H1 (cell line): Measurements from ENCODE around the gene CCDC182. TPM values are rescaled to one million over a fixed set of nuclear protein-coding genes. Genes with fewer than 3 reads are reported as not detected.

ENCODE experiments used
- polyA plus RNA-seq, 7 experiments: library from polyadenylated mRNA; depleted of rRNA in 3 of 7; stranded (reverse) in 5 of 7; unstranded in 2 of 7; fragments of >200 nt in 5 of 7; fragments of 200-250 nt in 2 of 7; gene quantifications; 1 replicate in 5 of 7; 2 replicates in 1 of 7; 4 replicates in 1 of 7; pipeline versions ENCODE4 v1.2.1 to v1.2.3, GENCODE V29; 2011 to 2013; ENCODE audit warnings: missing spikeins in 2 of 7, mixed read lengths in 2 of 7
- small RNA-seq: library from polyadenylated mRNA; stranded (forward); fragments of <200 nt; extraction: miRNeasy Mini kit (QIAGEN cat#:217004); gene quantifications from one replicate; pipeline ENCODE3, GENCODE V24; 2013; ENCODE audit not compliant: insufficient read depth
- total RNA-seq: library from RNA; stranded (reverse); fragmentation: NEBNext Ultra II Directional; extraction: Animal tissue kit (Norgen Biotek cat#: 25700); gene quantifications from 2 replicates; pipeline ENCODE4 v1.2.1, GENCODE V29; 2021

CCDC182 gene
- total and polyA plus RNA-seq, 2 of the 8 experiments (the other 6 are each of a cell fraction or from before 2014, with no cell fraction given): not detected

Small RNA genes lying within 50 kb of the gene (small RNA-seq; reads per million reads assigned to genes)
- not detected for gene RN7SKP94

Other genes starting within 250 kb of the CCDC182 start
- 60.4 and 73.4 TPM in 2 replicates for gene MRPS23, start 104.7 kb upstream of the CCDC182 start, total RNA-seq
- gene MRPS23, start 104.7 kb upstream of the CCDC182 start, polyA plus RNA-seq (2011; rRNA removed): 32.9 and 38.6 TPM in 2 replicates
- gene CUEDC1, start 210.1 kb upstream of the CCDC182 start, total RNA-seq: 7.8 and 10.7 TPM in 2 replicates
- gene CUEDC1, start 210.1 kb upstream of the CCDC182 start, polyA plus RNA-seq (2011; rRNA removed): 4.0 and 6.7 TPM in 2 replicates
- gene VEZF1, start 243.0 kb upstream of the CCDC182 start, total RNA-seq: 56.7 and 61.9 TPM in 2 replicates
- gene VEZF1, start 243.0 kb upstream of the CCDC182 start, polyA plus RNA-seq (2011; rRNA removed): 21.5 and 28.9 TPM in 2 replicates